ENCODE data around the gene CLHC1.
"Not testable (repeated sequence)": the region's sequence is repeated elsewhere in the genome, so short reads cannot be mapped to it uniquely, and the experiment has no call there.

DNA sequence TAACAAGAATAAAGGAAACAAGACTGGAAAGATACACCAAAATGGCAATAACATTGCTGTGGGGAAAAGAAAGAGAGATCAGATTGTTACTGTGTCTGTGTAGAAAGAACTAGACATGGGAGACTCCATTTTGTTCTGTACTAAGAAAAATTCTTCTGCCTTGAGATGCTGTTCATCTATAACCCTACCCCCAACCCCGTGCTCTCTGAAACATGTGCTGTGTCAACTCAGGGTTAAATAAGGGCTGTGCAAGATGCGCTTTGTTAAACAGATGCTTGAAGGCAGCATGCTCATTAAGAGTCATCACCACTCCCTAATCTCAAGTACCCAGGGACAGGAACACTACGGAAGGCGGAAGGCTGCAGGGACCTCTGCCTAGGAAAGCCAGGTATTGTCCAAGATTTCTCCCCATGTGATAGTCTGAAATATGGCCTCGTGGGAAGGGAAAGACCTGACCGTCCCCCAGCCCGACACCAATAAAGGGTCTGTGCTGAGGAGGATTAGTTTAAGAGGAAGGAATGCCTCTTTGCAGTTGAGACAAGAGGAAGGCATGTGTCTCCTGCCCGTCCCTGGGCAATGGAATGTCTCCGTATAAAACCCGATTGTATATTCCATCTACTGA lies 47.2 kb upstream of the CLHC1 start:
- TF ChIP-seq, protein P1, sequence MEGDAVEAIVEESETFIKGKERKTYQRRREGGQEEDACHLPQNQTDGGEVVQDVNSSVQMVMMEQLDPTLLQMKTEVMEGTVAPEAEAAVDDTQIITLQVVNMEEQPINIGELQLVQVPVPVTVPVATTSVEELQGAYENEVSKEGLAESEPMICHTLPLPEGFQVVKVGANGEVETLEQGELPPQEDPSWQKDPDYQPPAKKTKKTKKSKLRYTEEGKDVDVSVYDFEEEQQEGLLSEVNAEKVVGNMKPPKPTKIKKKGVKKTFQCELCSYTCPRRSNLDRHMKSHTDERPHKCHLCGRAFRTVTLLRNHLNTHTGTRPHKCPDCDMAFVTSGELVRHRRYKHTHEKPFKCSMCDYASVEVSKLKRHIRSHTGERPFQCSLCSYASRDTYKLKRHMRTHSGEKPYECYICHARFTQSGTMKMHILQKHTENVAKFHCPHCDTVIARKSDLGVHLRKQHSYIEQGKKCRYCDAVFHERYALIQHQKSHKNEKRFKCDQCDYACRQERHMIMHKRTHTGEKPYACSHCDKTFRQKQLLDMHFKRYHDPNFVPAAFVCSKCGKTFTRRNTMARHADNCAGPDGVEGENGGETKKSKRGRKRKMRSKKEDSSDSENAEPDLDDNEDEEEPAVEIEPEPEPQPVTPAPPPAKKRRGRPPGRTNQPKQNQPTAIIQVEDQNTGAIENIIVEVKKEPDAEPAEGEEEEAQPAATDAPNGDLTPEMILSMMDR (IDR thresholded peaks at IDR 0.05; ENCODE audit: low read depth, low read length, missing input control): not testable (repeated sequence)
- TF ChIP-seq EGR1 (IDR thresholded peaks at IDR 0.05; ENCODE audit: low read depth in 2 of 2); MAX (IDR thresholded peaks at IDR 0.05); YY1 (IDR thresholded peaks at IDR 0.05); REST (IDR thresholded peaks at IDR 0.05); TAF1 (conservative IDR thresholded peaks at IDR 0.05); SP1 (IDR thresholded peaks at IDR 0.05); HNF4A (conservative IDR thresholded peaks at IDR 0.05); JUND (IDR thresholded peaks at IDR 0.05); ATF3 (IDR thresholded peaks at IDR 0.05): not testable (repeated sequence)
- TF ChIP-seq, protein P2, sequence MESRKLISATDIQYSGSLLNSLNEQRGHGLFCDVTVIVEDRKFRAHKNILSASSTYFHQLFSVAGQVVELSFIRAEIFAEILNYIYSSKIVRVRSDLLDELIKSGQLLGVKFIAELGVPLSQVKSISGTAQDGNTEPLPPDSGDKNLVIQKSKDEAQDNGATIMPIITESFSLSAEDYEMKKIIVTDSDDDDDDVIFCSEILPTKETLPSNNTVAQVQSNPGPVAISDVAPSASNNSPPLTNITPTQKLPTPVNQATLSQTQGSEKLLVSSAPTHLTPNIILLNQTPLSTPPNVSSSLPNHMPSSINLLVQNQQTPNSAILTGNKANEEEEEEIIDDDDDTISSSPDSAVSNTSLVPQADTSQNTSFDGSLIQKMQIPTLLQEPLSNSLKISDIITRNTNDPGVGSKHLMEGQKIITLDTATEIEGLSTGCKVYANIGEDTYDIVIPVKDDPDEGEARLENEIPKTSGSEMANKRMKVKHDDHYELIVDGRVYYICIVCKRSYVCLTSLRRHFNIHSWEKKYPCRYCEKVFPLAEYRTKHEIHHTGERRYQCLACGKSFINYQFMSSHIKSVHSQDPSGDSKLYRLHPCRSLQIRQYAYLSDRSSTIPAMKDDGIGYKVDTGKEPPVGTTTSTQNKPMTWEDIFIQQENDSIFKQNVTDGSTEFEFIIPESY (IDR thresholded peaks at IDR 0.05): not testable (repeated sequence)
